K562 (cell line): ENCODE measurements around the gene N4BP2. TPM values are rescaled to one million over a fixed set of nuclear protein-coding genes. Genes with fewer than 3 reads are reported as not detected.

ENCODE experiments used
- ATAC-seq: fragments of 200-7000 bp; cut with Tn5 transposase; 3 replicates; pipeline ENCODE4 v1.9.1; 2020; ENCODE audit warnings: moderate library complexity
- BruUV-seq: library from RNA; stranded (reverse); fragments of 400-500 nt; replicated peaks from 2 replicates; lab custom pipeline; 2021; lab: Mats Ljungman, UMichigan
- CTCF ChIA-PET: fragments of 300-600 bp; formaldehyde crosslinking; extraction: SDS; loops from one replicate; lab custom pipeline; 2021; ENCODE audit warnings: low intra/inter-chr PET ratio; lab: Yijun Ruan, JAX
- POLR2A ChIA-PET: fragments of 300-600, 350-650 bp; sonication (Branson Sonifier 250); formaldehyde crosslinking; extraction: SDS; loops from one replicate; lab custom pipeline; 2021; ENCODE audit warnings: antibody characterized with exemption, inconsistent platforms; lab: Yijun Ruan, JAX
- DNase-seq, 4 experiments: peaks; one replicate each; pipeline versions ENCODE4 v3.0.0 to v3.0.0-alpha.2; 2011 to 2018; ENCODE audit warnings: low spot score in 3 of 4, mixed read lengths in 3 of 4; ENCODE audit errors: extremely low read depth in 1 of 4
- FAIRE-seq: peaks from 2 replicates; lab custom pipeline; 2011; peaks lifted over from hg19 to GRCh38; lab: Jason Lieb, UNC
- H2AFZ ChIP-seq: 2 replicates; pipeline ENCODE4 v1.6.0; 2011; ENCODE audit warnings: low read depth, low read length, control low read depth, inconsistent platforms
- H3K27ac ChIP-seq: fragments of 200-600 bp; 3 replicates; pipeline ENCODE4 v1.8.0; 2011; ENCODE audit warnings: low read depth, mild to moderate bottlenecking, control low read depth, inconsistent platforms, low read length, moderate library complexity, mixed read lengths; ENCODE audit errors: extremely low read depth
- H3K27me3 ChIP-seq, 2 experiments: fragments of 300-600 bp in 1 of 2; 2 replicates in 1 of 2; 3 replicates in 1 of 2; pipeline versions ENCODE4 v1.6.0 to v1.8.0; 2011; ENCODE audit warnings: inconsistent platforms in 2 of 2, low read length in 2 of 2, mild to moderate bottlenecking in 1 of 2, mixed read lengths in 1 of 2, moderate library complexity in 1 of 2; ENCODE audit not compliant: control insufficient read depth in 2 of 2, insufficient read depth in 2 of 2
- H3K36me3 ChIP-seq: fragments of 300-600 bp; 3 replicates; pipeline ENCODE4 v1.8.0; 2011; ENCODE audit warnings: mild to moderate bottlenecking, low read length, inconsistent platforms; ENCODE audit not compliant: control insufficient read depth, insufficient read depth
- H3K4me1 ChIP-seq, 2 experiments: fragments of 200-600 bp in 1 of 2; replicated peaks in 1 of 2; 2 replicates in 1 of 2; 3 replicates in 1 of 2; pipeline versions ENCODE4 v1.5.1 to v1.8.0; 2011; ENCODE audit warnings: inconsistent platforms in 2 of 2, low read length in 2 of 2, mild to moderate bottlenecking in 1 of 2, mixed read lengths in 1 of 2, moderate library complexity in 1 of 2; ENCODE audit not compliant: control insufficient read depth in 2 of 2, insufficient read depth in 2 of 2
- H3K4me2 ChIP-seq: 2 replicates; pipeline ENCODE4 v1.6.1; 2011; ENCODE audit warnings: low read length, control low read depth, inconsistent platforms, mixed read lengths; ENCODE audit not compliant: insufficient read depth
- H3K4me3 ChIP-seq: fragments of 200-600 bp; sonication (generic), shearing (Covaris generic); 2 replicates; pipeline ENCODE4 v1.5.1; 2016; ENCODE audit warnings: control low read depth, inconsistent platforms
- H3K79me2 ChIP-seq: fragments of 200-600 bp; 3 replicates; pipeline ENCODE4 v1.8.0; 2011; ENCODE audit warnings: low read length, inconsistent platforms; ENCODE audit not compliant: control insufficient read depth, insufficient read depth
- H3K9ac ChIP-seq, 2 experiments: 2 replicates each; pipeline versions ENCODE4 v1.6.0 to v1.6.1; 2011; ENCODE audit warnings: low read depth in 2 of 2, low read length in 2 of 2, control low read depth in 1 of 2, inconsistent platforms in 1 of 2, mild to moderate bottlenecking in 1 of 2, mixed read lengths in 1 of 2; ENCODE audit not compliant: insufficient read depth in 1 of 2
- H3K9me1 ChIP-seq: one replicate; pipeline ENCODE4 v1.6.0; 2011; ENCODE audit warnings: inconsistent platforms, mild to moderate bottlenecking, low read length, moderate library complexity; ENCODE audit not compliant: control insufficient read depth, insufficient read depth
- H3K9me3 ChIP-seq: replicated peaks from 2 replicates; pipeline ENCODE4 v1.5.1; 2011; ENCODE audit warnings: low read depth, low read length, inconsistent platforms; ENCODE audit not compliant: control insufficient read depth, insufficient read depth
- H4K20me1 ChIP-seq: replicated peaks from 2 replicates; pipeline ENCODE4 v1.6.1; 2011; ENCODE audit warnings: low read length, inconsistent platforms, mixed read lengths; ENCODE audit not compliant: control insufficient read depth, insufficient read depth
- ARID3A ChIP-seq: IDR thresholded peaks from 2 replicates; pipeline ENCODE4 v1.6.1; 2012; ENCODE audit warnings: low read depth, low read length, improper control_type of control experiment, borderline replicate concordance
- CREB3L1 ChIP-seq: fragments of 450-650 bp; IDR thresholded peaks from 2 replicates; pipeline ENCODE4 v1.6.1; 2014; ENCODE audit warnings: low read depth, mild to moderate bottlenecking, moderate library complexity, borderline replicate concordance
- MLLT1 ChIP-seq, 2 experiments: fragments of 450-650 bp; IDR thresholded peaks; 2 replicates each; pipeline ENCODE4 v1.6.1; 2016
- RNF219 ChIP-seq: fragments of 250-450 bp; sonication (Bioruptor Pico); IDR thresholded peaks from 2 replicates; pipeline ENCODE4 v1.5.0; 2022; ENCODE audit warnings: mild to moderate bottlenecking
- ZNF311 ChIP-seq: fragments of 250-450 bp; sonication (Bioruptor Pico); IDR thresholded peaks from 2 replicates; pipeline ENCODE4 v1.4.0; 2020; ENCODE audit warnings: mild to moderate bottlenecking, moderate library complexity
- WGBS: fragments of 100-300 bp; shearing (Covaris generic); methylation state at CpG from one replicate; pipeline ENCODE4 v1.1.6; 2016; ENCODE audit warnings: low coverage, mixed read lengths; ENCODE audit not compliant: insufficient coverage; ENCODE audit errors: missing lambda C conversion rate; 5-methylcytosine and 5-hydroxymethylcytosine counted together
- in situ Hi-C: fragments of 300-500 bp; cut with MboI; formaldehyde crosslinking; loops from 4 replicates; pipeline ENCODE4 v1.15.0; 2018; ENCODE audit warnings: inconsistent platforms, mixed read lengths
- intact Hi-C: fragments of 100-400 bp; cut with micrococcal nuclease; formaldehyde crosslinking; loops from 2 replicates; pipeline ENCODE4 v1.14.2; 2022
- polyA plus RNA-seq, 8 experiments: library from polyadenylated mRNA; depleted of rRNA in 4 of 8; stranded (reverse) in 5 of 8; unstranded in 3 of 8; fragments of >200 nt; fragmentation: Nextera tagmentation in 2 of 8; fragmentation: Illumina TruSeq in 1 of 8; extraction: Ambion mirVana in 2 of 8; extraction: Trizol in 1 of 8; gene quantifications; 2 replicates each; pipeline versions ENCODE4 v1.2.1 to v1.2.3, GENCODE V29; 2011 to 2014; ENCODE audit warnings: inconsistent platforms in 1 of 8, missing spikeins in 1 of 8
- total RNA-seq, 7 experiments: library from RNA; depleted of rRNA in 6 of 7; stranded (reverse); fragments of >200 nt in 6 of 7; fragmentation: Illumina TruSeq in 2 of 7; extraction: Trizol in 2 of 7; gene quantifications; 2 replicates each; pipeline versions ENCODE4 v1.2.1 to v1.2.3, GENCODE V29; 2011 to 2021; ENCODE audit warnings: low replicate concordance in 1 of 7

Gene N4BP2
- total and polyA plus RNA-seq, 9 of the 15 experiments (the other 6 are each of a cell fraction or from before 2014, with no cell fraction given) = 2.7 to 12.6 (median 7.6) TPM

- no peak for TF ChIP-seq MLLT1 (IDR thresholded peaks at IDR 0.05)
- no peak for TF ChIP-seq RNF219 (CRISPR knock-in tag)
- no peak for TF ChIP-seq CREB3L1
- TF ChIP-seq ZNF311 (CRISPR knock-in tag) = no peak
- TF ChIP-seq ARID3A = no peak
- TF ChIP-seq, all 486 proteins: peak for 0
- H3K9ac ChIP-seq = no peak overlapping the region
- H3K79me2 ChIP-seq = no peaks in the 10 kb centered on the region
- H3K4me1 ChIP-seq = no peaks in the 10 kb centered on the region
- H3K4me2 ChIP-seq = no peak overlapping the region
- in situ Hi-C loops (no loop called here), intact Hi-C loops (no loop called here)
- ATAC-seq (no peak), FAIRE-seq (no peak), DNase-seq (no peak)
- no TSS peak for BruUV-seq
- H2AFZ ChIP-seq = no peak overlapping the region
- ChIA-PET CTCF (no interaction called here), POLR2A (interaction anchor here (0.9 kb wide), 1 partner anchor 8 kb away, joined by 4 read pairs; no protein-coding TSS in a partner anchor)
- H3K4me3 ChIP-seq = no peak overlapping the region
- no peaks in the 10 kb centered on the region for H3K27me3 ChIP-seq
- H3K9me1 ChIP-seq = no peaks in the 10 kb centered on the region
- no peaks in the 10 kb centered on the region for H4K20me1 ChIP-seq
- 64% methylated on average over 7 of the region's 7 CpGs for WGBS
- H3K36me3 ChIP-seq = no peaks in the 10 kb centered on the region
- no peaks in the 10 kb centered on the region for H3K9me3 ChIP-seq
- H3K27ac ChIP-seq = no peak overlapping the region
Observed at GRCh38 chr4:40038977-40039376, 17.7 kb upstream of the N4BP2 start.
